NK-92 treated with Interleukin-12 subunit alpha and Interleukin-12 subunit beta, amount 100 ng/mL, for 24 hours (cell line): ENCODE measurements around the gene FARS2.

Experiments
- DNase-seq: peaks from one replicate; lab custom pipeline; 2025; lab: John Stamatoyannopoulos, UW

The FARS2 gene

DNA sequence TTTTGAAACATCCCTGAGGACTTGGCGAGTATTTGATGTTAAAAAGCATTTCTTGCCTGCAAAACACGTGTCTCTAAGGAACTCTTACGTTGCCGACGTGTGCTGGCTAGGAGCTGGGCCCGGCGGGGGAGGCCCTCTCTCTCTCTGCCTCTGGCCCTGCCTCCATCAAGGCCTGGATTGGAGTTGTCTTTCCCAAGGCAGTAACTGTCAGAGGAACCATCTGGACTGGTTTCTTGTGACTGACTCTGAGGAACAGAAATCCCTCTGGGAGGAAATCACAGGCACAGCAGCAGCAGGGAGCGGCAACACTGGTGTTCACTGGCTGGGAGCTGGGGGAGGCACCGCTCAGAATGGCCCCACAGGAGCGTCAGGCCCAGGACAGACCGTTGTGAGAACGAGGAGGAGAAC lies 501.3 kb downstream of the FARS2 start:
- DNase-seq: no peak

DNA sequence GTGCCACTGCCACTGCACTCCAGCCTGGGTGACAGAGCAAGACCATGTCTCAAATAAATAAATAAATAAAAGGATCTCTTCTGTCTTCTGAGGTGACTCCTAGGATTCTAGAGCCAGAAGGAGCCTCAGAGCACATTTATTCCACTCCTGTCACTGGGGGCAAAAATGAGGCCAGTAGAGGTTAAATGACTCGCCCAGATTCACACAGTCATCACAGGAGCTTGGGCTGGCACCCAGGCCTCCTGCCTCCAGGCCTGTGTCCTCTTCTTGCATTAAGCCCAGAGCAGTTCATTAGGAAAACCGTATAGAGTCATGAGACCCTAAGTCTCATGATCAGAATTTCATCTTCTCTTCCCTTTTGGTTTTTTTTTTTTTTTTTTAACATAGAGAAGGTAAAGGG lies 502.1 kb downstream of the FARS2 start:
- DNase-seq: no peak

DNA sequence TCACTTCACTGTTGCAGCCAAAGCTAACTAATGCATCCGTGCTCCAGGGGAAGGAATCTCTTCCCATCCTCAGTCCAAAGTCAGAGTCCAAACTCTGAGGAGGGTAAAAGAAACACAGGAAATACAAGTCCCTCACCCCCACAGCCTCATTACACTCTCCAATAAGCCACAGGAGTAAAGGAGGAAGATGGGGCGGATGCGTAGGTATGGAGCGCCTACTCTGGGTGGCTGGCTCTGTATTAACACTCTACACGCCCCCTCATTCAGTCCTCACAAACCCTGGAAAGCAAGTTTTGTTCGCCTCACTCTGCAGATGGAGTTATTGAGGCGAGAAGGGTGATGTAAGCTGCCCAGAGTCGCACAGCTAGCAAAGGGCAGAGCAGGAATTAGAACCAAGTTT lies 502.6 kb downstream of the FARS2 start:
- no peak for DNase-seq

DNA sequence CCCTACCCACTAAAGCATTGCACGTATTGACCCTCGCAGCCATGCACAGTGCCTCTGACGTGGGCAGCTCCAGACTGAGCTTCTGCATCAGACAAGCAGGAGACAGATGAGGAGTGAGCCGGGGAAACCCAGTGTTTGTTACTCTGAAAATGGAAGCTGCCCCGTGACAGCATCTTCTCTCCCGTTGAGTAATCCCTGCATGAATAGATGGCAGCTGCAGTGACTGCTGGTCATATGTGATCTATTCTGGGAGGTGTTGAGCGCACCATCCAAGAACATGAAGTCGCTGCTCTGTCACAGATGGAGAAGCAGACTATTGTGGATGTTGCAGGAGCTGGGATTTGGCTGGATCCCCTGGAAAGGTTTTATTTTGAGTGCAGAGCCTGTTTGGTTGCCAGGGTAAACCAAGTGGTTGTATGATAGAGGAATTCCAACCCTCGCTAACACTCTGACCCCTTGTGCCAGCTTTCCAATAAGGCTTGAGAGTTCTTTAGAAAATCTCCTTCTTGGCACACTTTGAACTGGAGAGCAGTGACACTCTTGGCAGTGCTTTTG lies 503.2 kb downstream of the FARS2 start:
- no peak for DNase-seq

DNA sequence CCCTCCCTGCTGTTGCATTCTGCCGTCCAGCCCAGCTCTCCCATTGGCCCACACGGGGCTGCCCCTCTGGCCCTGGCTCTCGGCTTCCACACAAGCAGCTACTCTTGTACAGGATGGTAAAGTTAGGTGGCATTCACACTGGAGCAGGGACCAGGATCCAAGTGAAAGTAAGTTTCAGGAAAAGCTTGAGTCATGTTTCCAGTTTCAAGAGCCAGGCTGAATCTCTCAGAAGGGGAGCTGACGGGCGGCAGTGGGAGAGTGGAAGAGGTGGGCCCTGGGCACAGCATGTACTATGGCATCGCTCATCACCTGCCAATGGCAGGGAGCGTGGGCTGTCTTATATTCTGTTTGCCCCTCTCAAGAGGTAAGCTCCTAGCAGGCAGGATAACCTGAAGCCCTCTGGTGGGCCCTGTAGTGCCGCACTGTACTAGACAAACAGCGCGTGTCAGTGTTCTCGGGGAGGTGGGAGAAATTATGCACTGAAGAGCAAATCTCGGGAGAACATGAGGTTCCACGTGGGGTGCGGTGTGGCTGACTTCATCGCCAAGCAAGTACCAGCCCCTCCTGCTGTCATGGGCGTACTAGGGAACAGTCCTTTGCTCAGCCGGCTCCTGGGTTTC lies 503.9 kb downstream of the FARS2 start:
- no peak for DNase-seq

DNA sequence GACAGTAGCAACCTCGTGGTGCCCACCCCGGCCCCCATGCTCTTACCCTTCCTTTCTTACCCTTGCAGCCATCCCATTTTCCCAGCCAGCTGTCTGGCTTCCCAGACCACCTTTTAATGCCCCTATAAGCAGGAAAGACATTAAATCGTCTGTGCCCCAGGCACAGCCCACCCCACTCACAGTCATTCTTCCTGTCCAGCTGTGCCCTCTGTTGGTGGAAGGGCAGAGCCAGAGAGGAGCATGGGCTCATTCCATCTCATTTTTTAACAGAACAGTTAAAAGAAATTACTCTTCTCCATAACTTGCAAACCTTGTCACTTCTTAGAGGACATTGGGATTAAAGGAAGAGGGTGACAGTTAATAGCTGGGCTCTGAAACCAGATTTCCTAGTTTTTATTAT lies 504.9 kb downstream of the FARS2 start:
- no peak for DNase-seq

DNA sequence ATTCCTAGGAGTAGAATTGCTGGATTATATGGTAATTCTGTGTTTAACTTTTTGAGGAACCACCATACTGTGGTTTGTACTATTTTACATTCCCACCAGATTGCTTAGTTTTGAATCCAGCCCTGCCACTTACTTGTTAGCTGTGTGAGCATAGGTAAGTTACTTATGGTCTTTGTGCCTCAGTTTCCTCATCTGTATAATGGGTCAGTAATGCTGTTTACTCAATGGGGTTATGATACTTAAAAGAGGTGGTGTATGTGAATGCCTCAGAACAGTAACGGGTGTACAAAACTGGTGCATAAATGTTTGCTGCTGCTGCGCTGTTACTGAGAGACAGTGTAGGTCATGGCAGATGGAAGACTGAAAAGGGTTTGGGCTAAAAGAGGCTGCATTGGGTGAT lies 506.2 kb downstream of the FARS2 start:
- DNase-seq: no peak

DNA sequence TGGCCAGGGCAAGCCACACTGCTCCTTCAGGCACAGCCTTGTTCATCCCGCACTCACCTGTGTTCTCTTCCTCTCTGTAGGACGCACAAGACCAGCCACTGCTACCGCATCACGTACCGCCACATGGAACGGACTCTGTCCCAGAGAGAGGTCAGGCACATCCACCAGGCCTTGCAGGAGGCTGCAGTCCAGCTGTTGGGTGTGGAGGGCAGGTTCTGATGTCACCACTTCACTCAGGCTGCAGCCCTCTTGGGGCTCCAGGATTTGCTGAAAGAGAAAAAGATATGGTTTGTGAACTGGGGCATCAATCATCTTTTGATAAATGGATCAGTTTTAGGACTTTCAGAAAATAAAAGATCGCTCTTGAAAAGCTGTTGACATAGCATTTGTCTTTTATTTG lies 509.9 kb downstream of the FARS2 start:
- no peak for DNase-seq

DNA sequence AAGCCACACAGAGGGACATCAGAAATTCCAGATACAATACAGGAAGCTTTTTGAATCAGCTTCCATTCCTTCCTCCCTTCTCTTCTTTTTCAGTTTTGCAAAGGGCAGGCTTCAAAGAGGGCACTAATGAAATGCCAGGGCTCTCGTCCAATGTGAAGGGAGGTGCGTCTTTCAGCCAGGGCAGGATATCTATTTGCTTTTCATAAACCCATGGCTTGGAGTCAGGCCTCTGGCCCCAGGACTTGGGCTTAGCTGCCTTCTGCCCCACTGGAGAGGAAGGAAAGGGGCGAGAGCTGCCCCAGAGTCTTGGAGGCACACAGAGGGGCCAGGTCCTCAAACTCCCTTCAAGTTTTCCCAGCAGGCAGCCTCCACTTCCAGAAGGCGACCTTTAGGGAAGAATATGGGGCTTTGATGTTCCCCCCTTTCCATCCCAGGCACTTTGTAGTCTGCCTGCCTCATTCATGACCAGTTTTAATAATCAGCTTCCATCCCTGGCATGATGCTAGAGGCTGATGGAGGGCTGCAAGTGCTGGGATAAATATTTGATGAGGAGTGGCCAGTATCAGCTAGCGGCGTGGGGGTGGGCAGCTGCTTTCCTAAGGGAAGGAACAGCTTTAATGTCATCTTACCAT lies 510.6 kb downstream of the FARS2 start:
- DNase-seq: no peak

DNA sequence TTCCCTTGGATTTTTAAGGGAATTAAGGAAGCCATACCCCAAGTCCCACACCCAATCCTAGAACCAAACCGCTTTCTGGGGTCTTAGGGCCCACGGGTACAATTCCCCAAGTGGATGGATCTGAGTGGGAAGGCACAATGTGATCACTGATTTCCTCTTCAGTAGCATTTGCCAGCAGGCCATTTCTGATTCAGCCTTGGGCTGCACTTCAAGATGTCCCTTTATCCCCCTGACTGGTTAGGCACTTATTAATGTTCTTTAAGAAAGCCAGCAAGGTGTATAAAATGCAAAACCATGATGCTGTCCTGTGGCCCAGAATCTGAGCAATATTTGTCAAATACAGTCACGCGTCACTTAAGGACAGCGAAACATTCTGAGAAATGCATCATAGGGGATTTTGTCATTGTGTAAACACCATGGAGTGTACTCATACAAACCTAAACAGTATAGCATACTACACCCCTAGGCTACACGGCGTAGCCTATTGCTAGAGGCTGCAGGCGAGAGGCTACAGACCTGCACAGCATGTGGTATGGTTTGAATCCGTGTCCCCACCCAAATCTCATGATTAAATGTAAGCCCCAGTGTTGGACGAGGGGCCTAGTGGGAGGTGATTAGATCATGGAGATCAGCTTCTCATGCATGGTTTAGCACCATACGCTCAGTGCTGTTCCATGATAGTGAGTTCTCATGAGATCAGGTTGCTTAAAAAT lies 511.3 kb downstream of the FARS2 start:
- no peak for DNase-seq

DNA sequence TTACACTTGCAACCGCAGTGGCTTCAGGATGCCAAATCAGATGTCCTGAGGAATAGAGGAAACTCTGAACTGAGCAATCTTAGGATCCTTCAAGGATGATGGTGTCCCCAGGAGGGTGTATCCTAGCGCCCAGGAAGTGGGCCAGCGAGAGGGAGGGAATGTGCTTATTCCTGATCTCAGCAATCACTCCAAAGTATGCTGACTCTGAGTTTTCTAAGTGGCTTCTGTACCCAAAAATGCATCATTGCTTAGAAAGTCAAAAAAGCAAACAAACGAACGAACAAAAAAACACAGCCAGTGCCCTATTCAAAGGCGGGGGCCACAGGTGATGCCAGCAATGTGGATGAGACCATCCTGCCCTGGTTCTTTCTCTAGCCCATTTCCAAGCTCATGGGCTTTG lies 514.8 kb downstream of the FARS2 start:
- DNase-seq: no peak

DNA sequence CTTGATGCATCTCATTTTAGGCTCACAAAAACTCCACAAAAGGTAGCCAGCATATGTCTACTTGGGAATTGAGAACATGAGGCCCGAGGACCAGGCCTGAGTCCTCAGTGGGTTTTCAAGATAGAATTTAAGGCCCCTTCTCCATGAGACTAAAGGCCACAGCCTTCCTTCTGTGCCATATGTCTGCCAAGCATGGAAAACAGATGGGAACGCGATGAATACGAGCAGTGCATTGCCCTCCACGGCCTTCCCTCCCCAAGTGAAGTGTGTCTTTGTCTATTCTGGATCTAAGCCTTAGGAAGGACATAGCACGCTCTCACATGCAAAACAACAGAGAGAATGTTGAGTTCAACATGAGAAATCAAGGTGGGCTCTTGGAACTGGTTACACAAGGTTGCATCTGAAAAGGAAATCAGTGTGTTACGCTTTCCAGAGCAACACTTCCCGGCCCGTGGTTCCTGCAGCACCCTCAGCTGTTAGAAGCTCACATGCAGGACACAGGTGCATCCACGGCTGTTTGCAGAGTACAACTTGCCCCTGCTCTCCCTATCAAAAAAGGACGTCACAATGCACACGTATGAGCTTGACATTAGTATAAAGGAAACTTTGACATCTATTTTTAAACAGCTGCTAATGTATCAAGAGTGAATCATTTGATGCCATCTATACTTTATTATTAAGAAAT lies 515.5 kb downstream of the FARS2 start:
- DNase-seq: no peak

DNA sequence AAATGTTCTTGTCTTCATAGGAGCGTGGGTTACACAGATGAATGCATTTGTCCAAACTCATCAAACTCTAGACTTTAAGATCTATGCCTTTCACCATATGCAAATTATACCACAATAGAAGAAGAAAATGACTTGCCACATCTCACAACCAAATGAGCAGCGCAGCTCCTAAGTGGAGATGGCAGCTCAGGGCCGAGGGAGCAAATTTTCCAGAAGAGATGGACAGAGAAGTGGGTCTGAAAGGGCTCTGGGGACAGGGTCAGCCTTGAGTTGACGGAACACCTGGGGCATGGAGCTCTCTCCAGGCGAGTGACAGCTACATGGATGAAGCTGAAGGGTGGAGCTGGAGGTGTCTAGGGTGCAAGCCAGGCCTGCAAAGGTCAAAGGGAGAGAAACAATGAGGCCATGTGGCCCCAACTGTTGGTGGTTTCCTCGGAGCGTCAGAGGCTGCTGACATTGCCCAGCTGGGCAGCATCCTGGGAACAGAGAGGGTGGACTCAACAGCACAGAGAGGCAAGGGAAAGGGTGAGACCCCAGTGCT lies 517.1 kb downstream of the FARS2 start:
- no peak for DNase-seq

DNA sequence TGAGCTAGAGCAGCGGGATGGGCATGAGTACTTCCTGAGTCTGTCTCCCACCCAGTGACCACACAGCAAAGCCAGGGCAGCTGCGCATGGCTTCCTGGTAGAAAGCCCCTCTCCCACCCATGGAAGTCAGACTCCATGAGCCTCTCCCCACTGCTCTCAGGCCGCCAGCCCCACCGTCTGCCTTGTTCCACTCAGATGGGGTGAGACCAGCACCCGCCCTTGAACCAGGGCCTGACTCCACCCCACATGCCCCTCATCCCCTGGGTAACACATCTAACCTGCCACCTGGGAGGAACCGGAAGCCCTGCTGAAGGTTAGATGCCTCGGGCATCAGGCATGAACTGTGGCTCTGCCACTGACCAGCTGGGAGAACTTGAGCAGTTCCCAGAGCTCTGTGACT lies 517.6 kb downstream of the FARS2 start:
- no peak for DNase-seq

DNA sequence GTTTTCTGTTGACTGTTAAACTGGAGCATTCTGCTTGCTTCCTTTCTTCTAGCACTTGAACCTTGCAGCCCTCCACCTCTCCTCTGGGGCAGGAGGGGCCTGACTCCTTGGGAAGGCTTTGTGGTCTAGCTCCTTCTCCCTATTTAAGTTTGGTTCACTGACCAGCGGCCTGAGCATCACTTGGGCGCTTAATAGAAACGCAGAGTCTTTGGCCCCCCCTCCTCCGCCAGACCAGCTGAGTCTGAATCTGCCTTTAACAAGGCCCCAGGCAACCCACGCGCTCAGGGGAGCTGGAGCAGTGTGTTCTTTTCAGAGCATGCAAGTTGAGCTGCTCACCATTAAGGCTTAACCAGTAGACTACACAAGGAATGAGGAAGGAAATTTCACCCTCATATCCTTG lies 519.7 kb downstream of the FARS2 start:
- DNase-seq: no peak

DNA sequence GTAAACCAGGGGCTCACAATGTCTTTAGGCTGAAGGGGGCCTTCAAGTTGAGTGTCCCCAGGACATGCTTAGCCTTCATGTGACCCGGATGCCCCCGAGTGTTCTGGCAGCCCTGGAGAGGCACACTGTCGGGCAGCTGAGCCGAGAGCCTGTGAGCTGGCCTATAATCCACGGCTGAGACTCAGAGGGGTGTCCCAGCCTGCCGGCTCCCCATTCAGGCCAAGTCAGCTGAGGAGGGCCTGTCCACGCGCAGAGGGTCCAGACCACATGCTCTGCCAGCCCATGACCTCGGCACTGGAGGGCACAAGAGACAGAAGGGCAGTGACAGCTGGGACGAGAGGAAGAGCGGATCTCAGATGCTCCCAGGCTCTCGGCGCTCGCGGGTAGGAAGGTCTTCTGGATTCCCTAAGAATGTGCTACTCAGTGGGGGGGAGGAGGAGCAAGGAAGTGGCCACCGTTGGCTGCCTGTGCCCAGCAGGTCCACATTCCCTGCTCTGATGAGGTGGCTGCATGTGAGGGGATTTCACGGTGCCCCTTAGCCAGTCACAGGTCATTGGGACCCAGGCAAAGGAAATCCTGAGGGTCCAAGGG lies 520.7 kb downstream of the FARS2 start:
- no peak for DNase-seq

DNA sequence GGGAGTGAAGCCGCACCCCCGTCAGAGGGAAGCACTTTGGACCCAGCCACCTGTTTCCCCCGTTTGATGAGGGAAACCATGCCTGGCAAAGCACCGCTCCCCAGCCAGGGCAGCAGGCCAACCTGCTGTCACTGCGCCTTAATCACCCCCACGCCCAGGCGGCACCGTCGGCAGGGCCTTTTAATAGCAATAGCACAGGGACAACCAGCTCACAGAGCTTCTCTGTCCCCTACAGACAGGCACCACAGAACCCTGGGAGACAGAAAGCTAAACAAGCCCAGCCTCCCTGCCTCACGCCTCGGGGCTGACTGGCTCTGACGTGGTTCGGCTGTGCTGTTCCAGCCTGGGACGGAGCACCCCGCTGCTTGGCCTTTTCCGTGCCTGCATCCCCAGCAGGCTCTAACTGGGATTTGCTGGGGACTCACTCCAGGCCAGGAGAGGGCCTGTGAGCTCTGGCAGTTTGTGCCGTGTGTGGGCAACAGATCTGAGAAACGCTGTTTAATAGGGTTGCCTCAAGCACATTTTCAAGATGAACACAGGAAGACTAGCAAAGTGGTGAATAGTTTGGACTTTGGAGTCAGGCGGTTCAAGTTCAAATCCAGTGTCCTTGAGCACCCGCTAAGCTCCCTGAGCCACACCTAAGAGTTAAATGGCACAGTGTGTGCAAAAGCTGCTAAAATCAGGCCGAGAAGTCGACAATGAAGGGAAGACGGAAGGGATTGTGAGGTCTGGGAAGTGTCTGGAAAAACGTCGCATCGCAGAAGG lies 521.7 kb downstream of the FARS2 start:
- no peak for DNase-seq

DNA sequence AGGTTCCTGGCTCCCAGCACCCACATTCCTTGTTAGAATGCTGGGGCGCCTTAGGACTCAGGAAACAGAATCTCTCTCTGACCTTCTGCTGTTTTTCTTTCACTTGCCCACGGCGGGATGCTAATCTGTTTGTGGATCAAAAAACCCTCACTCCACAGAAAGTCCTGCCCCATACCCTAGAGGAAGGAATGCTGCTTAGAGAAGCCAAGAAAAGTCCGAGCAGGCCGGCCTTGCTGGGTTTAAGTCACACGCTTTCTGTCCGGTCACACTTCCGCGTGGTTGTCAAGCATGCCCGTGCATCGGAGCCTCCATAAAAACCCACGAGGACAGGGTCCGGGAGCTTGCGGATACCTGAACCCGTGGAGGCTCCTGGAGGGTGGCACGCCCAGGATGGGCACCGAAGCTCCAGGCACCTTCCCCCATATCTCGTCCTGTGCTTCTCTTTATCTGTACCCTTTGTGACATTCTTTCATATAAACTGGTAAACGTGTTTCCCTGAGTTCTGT lies 522.3 kb downstream of the FARS2 start:
- DNase-seq: no peak

DNA sequence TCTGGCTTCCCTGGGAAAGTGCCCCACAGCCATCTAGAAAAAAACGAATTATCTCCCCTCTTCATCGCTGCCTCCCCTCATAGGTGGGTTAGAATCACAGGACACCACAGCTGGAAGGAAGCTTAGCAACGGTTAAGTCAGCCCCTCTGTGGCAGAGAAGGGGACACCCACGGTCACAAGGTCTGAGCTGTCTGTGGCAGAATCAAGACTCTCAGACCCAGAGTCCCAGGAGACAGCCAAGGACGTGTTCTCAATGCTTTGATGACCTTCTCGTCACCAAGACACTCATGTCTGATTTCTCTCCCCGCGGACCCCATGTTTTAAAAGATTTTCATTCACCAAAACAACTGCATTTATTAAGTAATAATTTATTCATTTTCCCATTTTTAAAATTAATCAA lies 523.9 kb downstream of the FARS2 start:
- no peak for DNase-seq

DNA sequence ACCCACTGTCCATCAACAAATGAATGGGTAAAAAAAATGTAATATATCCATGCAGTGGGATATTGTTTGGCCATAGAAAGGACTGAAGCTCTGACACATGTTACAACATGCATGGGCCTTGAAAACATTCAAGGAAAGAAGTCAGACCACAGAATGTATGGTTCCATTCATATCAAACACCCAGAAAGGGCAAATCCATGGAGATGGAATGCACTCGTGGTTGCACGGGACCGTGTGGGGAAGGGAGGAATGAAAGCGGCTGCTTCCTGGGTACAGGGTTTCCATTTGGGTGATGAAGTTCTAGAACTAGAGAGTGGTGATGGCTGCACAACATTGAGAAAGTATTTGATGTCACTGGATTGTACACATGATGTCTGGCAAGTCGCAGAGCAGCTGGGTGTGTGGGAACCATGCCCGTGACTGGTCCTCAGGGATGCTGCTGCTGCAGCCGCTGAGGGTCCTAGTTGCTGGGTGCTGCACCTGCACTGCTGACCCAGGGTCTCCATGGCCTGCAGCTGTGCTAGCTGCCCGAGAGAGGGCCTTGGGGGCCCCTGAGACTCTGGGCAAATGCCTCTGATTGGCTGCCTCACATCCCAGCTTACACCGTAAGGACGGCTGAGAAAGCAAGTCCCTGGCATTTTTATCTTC lies 525.1 kb downstream of the FARS2 start:
- no peak for DNase-seq
